GM18526 (cell line): Measurements from ENCODE around the gene SLC29A2.

Source experiments
- POLR2A ChIP-seq: IDR thresholded peaks from 3 replicates; pipeline ENCODE4 v1.6.1; 2011; ENCODE audit not compliant: insufficient read length; ENCODE audit errors: extremely low read depth

SLC29A2 gene

GRCh38 chr11:66362481-66363147 lies 8.9 kb downstream of the SLC29A2 start:
- TF ChIP-seq POLR2A: no peak

GRCh38 chr11:66361502-66361941 lies 10.0 kb downstream of the SLC29A2 start:
- TF ChIP-seq POLR2A: no peak

GRCh38 chr11:66360406-66361073 lies 11.0 kb downstream of the SLC29A2 start:
- TF ChIP-seq POLR2A: no peak

GRCh38 chr11:66359662-66360087 lies 11.9 kb downstream of the SLC29A2 start:
- no peak for TF ChIP-seq POLR2A

GRCh38 chr11:66349084-66349386 lies 22.5 kb downstream of the SLC29A2 start:
- TF ChIP-seq POLR2A: no peak

GRCh38 chr11:66347425-66348276 lies 23.9 kb downstream of the SLC29A2 start, which contains the start of gene B4GAT1:
B4GAT1 (minus strand) TSS chr11:66347629; CDS start chr11:66347545, 84 bp downstream.
- peak; percentile 55 for TF ChIP-seq POLR2A

- no peak for TF ChIP-seq POLR2A
Observed at GRCh38 chr11:66346476-66347424, 24.8 kb downstream of the SLC29A2 start.

- TF ChIP-seq POLR2A: no peak
Observed at GRCh38 chr11:66345316-66345649, 26.3 kb downstream of the SLC29A2 start.

- peak; percentile 95 for TF ChIP-seq POLR2A
Observed at GRCh38 chr11:66344550-66345315, 26.8 kb downstream of the SLC29A2 start, which contains the start of gene BRMS1. BRMS1 (minus strand) TSS chr11:66345104; CDS start chr11:66342234, 2,870 bp downstream.

GRCh38 chr11:66343176-66343575 lies 28.4 kb downstream of the SLC29A2 start:
- TF ChIP-seq POLR2A: no peak

GRCh38 chr11:66341502-66342126 lies 29.9 kb downstream of the SLC29A2 start:
- no peak for TF ChIP-seq POLR2A

GRCh38 chr11:66340596-66341501 lies 30.7 kb downstream of the SLC29A2 start:
- no peak for TF ChIP-seq POLR2A
